DMS53 treated with DMSO at 0.1 percent for 48 hours (cell line): ENCODE data around the gene USP11.
"Not testable (repeated sequence)": the region's sequence is repeated elsewhere in the genome, so short reads cannot be mapped to it uniquely, and the experiment has no call there.

Experiments used
- DNase-seq: peaks from one replicate; lab custom pipeline; 2025; ENCODE audit not compliant: unreplicated experiment; lab: John Stamatoyannopoulos, UW

USP11 gene

DNA sequence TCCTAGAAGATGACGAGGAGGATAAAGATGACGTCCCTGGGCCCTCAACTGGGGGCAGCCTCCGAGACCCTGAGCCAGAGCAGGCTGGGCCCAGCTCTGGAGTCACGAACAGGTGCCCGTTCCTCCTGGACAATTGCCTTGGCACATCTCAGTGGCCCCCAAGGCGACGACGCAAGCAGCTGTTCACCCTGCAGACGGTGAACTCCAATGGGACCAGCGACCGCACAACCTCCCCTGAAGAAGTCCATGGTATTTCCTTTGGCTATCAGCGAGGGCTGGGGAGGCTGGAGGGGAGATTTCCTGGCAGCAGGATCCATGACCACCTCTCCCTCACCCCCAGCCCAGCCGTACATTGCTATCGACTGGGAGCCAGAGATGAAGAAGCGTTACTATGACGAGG is 11.9 kb downstream of the USP11 start:
- no peak for DNase-seq

- no peak for DNase-seq
Measured at GRCh38 chrX:47245156-47245555, 12.3 kb downstream of the USP11 start.

DNA sequence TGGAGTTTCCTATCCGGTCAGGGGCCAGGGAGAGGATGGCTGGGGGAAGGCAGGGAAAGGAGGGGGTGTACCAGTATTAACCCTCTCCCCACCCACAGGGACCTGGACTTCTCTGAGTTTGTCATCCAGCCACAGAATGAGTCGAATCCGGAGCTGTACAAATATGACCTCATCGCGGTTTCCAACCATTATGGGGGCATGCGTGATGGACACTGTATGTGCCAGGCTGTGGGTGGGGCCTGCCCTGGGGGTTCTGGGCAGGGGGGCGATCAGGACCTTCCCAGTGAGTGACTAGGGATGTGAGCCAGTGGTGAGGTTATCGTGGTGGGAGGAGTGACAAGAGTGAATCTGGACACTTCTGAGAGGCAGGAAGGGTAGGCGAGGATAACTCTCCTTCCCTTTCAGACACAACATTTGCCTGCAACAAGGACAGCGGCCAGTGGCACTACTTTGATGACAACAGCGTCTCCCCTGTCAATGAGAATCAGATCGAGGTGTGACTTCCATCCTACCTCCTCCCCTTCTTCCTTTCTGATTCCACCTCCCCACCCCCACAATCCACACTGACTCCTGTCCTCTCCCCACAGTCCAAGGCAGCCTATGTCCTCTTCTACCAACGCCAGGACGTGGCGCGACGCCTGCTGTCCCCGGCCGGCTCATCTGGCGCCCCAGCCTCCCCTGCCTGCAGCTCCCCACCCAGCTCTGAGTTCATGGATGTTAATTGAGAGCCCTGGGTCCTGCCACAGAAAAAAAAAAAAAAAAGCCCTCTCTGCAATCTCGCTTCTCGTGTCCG is 14.6 kb downstream of the USP11 start:
- DNase-seq, result no peak

GRCh38 chrX:47247999-47248320 is 15.2 kb downstream of the USP11 start:
- no peak for DNase-seq

DNA sequence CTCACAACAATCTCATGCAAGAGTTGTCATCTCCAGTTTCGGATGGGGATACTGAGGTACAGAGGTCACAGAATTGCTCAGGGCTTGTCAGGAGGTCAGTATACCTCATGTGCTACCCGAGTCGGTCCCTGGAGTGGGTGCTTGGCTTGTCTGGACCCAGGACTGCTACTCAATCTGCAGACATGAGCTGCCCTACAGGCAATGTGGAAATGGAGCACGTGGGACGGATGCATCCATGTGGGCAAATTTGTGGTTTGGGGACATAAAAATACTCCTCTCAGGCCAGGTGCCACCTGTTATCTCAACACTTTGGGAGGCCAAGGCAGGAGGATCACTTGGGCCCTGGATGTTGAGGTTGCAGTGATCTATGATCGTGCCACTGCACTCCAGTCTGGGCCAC is 15.8 kb downstream of the USP11 start:
- no peak for DNase-seq

GRCh38 chrX:47250017-47250347 is 17.2 kb downstream of the USP11 start:
- no peak for DNase-seq

DNA sequence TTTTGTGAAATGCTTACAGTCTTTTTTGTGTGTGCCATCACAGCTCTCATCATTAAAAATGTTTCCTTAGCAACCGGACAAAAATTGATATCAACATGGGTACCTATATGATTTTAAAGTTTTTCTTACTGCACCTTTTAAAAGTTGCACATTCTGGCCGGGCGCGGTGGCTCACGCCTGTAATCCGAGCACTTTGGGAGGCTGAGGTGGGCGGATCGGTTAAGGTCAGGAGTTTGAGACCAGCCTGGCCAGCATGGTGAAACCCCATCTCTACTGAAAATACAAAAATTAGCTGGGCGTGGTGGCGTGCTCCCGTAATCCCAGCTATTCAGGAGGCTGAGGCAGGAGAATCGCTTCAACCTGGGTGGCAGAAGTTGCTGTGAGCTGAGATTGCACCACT is 24.8 kb downstream of the USP11 start:
- not testable (repeated sequence) for DNase-seq

DNA sequence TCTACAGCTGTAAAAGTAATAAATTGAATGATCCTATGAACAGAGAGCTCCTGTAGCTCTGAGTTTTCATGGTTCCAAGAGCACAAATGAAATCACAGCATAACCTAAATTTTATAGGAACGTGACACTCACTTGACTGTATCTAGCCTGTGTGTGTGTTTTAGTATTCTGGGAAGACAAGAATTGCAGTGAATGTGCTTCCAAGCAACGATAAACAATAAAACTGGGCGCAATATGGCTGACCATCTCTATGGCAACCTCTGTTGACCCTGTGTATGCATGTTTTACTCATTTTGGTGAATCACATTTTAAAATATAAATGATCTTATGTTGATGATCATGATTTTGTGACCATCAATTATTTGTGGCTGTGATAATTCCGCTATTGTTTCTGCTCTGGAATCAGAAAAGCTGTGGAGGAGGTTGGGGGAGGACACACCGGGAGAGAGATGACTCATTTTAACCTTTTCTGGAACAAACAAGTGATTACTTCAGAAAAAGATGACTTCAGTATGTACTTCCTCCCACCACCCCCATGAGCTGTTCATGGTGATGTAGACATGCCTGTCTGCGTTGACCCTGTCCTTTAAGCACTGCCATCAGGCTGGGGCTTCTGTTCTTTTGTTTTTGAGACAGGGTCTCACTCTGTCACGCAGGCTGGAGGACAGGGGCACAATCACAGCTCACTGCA is 31.8 kb downstream of the USP11 start:
- DNase-seq, result no peak

GRCh38 chrX:47266643-47267042 is 33.8 kb downstream of the USP11 start:
- DNase-seq, result no peak

- no peak for DNase-seq
Measured at GRCh38 chrX:47272013-47272408, 39.2 kb downstream of the USP11 start.

DNA sequence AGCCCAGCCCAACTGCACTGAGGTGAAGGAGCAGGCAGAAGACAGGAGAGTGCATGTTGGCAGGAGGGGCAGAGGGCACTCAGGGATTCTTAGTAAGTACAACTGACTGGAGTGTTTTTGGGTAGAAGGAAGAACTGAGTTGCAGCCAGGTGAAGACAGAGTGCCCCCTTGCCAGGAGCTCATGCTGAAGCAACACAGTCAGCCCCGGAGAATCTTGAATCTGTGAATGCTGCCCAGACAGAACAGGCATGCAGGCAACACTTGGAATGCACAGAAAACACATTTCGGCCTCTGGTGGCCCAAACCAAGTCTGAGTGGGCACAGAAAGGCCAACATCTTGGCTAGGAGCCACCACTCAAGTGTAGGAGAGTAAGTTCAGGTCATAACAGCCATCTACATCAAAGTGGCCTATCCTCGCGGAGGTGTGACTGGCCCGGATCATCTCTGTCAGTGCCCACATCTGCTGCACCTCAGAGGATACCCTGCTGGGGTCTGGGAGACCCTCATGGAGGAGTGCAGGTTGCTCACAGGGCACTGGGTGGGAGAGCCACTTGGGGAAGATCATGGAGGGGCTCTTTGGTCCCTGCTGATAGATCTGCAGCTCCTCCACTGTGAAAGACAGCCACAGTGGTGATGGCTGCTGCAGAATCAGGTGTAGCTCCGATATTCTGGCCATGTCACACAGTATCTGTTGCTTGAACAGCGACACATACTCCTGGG is 40.4 kb downstream of the USP11 start:
- DNase-seq, result no peak

DNA sequence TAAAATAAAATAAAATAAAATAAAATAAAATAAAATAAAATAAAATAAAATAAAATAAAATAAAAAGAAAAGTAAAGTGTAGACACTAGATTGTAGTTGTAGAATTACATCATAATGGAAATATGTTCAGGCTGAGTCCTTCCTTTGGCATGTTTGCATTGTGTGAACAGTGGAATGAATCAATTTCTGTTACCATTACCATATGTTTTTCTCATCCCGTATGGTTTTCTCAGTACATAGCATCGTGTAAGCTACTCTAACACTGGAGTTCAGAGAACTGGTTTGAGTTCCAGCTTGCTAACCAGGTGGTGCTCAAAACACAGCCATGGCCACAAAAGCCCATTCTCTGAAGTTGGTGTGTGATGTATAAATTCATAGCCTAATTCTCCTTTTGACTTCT is 45.9 kb downstream of the USP11 start:
- no peak for DNase-seq

DNA sequence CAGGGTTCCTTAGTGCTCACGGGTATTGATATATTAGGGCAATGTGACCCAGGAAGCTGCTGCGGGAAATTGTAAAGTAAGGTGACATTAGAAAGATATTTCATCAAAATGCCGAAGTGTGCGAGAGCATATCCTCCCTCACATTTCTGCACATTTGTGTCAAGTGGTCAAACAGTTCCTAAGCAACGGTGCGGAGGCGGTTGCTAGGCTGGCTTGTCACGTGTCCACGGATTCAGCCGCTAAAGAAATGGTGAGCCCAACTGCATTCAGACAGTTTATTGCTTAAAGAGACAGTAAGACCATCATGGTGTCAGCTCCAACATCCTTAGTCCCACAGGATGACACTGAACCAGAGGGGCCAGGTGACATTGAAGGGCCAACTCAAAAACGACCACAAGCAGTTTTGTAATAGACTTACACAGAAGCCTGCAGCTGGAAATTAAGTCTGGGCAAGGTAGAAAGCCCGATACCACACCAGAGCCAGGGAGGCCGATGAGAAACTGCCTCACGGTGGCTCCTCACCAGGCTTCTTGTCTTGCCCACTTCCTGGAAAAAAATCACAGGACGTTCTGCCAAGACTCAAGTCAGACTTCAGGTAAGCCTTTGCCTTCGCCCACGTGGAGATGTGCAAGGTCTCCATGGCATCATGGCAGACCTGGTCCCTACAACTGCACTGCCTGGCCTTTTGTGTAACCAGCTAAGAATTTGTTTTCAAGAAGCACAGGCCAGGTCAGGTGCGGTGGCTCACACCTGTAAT is 50.4 kb downstream of the USP11 start:
- peak; percentile 9 for DNase-seq

DNA sequence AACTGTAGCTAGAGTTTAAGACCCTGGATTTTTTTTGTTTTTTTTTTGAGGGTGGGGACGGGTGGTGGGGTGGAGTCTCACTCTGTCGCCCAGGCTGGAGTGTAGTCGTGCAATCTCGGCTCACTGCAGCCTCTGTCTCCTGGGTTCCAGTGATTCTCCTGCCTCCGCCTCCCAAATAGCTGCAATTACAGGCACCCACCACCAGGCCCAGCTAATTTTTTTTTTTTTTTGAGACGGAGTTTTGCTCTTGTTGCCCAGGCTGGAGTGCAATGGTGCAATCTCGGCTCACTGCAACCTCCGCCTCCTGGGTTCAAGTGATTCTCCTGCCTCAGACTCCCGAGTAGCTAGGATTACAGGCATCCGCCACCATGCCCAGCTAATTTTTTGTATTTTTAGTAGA is 51.8 kb downstream of the USP11 start:
- not testable (repeated sequence) for DNase-seq

- no peak for DNase-seq
Measured at GRCh38 chrX:47285836-47286320, 53.1 kb downstream of the USP11 start.

DNA sequence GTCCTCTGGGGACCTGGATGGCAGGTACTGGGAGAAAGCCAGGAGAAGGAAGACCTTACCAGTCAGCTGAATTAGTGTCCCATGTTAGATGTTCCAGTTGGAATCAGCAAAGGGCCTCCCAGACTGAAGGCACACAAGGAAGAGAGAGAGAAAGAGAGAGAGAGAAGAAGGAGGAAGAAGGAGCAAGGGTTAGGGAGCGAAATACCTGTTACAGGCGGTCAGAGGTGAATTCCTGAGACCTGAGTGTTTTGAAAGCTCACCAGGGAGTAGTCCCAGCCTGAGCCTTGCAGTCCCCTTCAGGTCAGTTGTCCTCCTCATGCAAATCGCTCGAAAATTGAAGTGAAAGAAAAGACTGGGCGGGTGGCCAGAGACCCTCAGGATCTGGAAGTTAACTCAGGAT is 60.3 kb downstream of the USP11 start:
- no peak for DNase-seq

- no peak for DNase-seq
Measured at GRCh38 chrX:47296766-47297365, 64.1 kb downstream of the USP11 start.

DNA sequence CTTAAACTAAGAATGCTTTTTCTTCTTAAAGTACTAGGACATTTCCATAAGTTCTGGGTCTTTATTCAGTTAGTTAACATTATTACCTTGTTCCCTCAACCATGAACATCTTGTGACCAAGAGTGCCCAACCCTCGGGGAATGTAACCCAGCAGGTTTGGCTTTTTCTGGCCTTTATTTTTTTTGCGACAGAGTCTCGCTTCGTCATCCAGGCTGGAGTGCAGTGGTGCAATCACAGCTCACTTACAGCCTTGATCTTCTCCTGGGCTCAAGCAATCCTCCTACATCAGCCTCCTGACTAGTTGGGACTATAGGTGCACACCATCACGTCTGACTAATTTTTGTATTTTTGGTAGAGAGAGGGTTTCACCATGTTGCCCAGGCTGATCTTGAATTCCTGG is 65.1 kb downstream of the USP11 start:
- DNase-seq, result no peak
